ENCODE measurements around the gene CMBL. TPM values are rescaled to one million over a fixed set of nuclear protein-coding genes. Genes with fewer than 3 reads are reported as not detected.
A peak's percentile ranks its signal among the peaks of the same experiment; 100 is the strongest.

CMBL gene
- total and polyA plus RNA-seq, 8 donors: 6.2 to 20.3 (median 11.6) TPM

GRCh38 chr5:10337107-10337506 is 29.4 kb upstream of the CMBL start:
- Histone ChIP-seq H3K27ac (no peak overlapping the region), H3K9me3 (no peaks in the 10 kb centered on the region), H3K27me3 (no peaks in the 10 kb centered on the region), H3K36me3 (no peaks in the 10 kb centered on the region), H3K4me3 (no peak overlapping the region), H3K4me1 (peaks cover 0 to 14% (median under 1%) of the 10 kb centered on the region in 3 donors)
- intact Hi-C loops (cut with DNase I): no loop called here
- no peak for DNase-seq
- TF ChIP-seq CTCF (IDR thresholded peaks at IDR 0.05): no peak
- ATAC-seq: no peak
- WGBS, 2 donors: 81 to 83% methylated on average over 4 of the region's 4 CpGs
- no peak for FAIRE-seq

GRCh38 chr5:10335711-10336470 is 28.2 kb upstream of the CMBL start:
- Histone ChIP-seq H3K27ac (no peak overlapping the region), H3K9me3 (no peaks in the 10 kb centered on the region), H3K27me3 (no peaks in the 10 kb centered on the region), H3K4me3 (no peak overlapping the region), H3K4me1 (peaks cover 0 to 23% (median 13%) of the 10 kb centered on the region in 3 donors), H3K36me3 (no peaks in the 10 kb centered on the region)
- intact Hi-C loops (cut with DNase I): no loop called here
- TF ChIP-seq CTCF (IDR thresholded peaks at IDR 0.05): no peak
- ATAC-seq (no peak), DNase-seq (peak in 1 of 6 donors; percentile 13), FAIRE-seq (no peak)
- WGBS, 2 donors: 94 to 98% methylated on average over 14 of the region's 14 CpGs

GRCh38 chr5:10334831-10335230 is 27.1 kb upstream of the CMBL start:
- H3K27me3 ChIP-seq: no peaks in the 10 kb centered on the region
- TF ChIP-seq CTCF (IDR thresholded peaks at IDR 0.05): no peak
- H3K36me3 ChIP-seq: no peaks in the 10 kb centered on the region
- H3K4me3 ChIP-seq: no peak overlapping the region
- H3K27ac ChIP-seq: no peak overlapping the region
- intact Hi-C loops (cut with DNase I): no loop called here
- FAIRE-seq: no peak
- peaks cover 5 to 32% (median 19%) of the 10 kb centered on the region in 3 donors for H3K4me1 ChIP-seq
- no peak for DNase-seq
- 89 to 94% methylated on average over 5 of the region's 5 CpGs for WGBS, 2 donors
- ATAC-seq: no peak
- no peaks in the 10 kb centered on the region for H3K9me3 ChIP-seq

GRCh38 chr5:10333154-10334006 is 25.7 kb upstream of the CMBL start:
- peak overlapping the region; percentile 7 to 74 (median 58) for H3K27ac ChIP-seq
- intact Hi-C loops (cut with DNase I): no loop called here
- peaks cover 5 to 32% (median 19%) of the 10 kb centered on the region in 3 donors for H3K4me1 ChIP-seq
- ATAC-seq: peak; percentile 71 to 82 (median 80)
- no peaks in the 10 kb centered on the region for H3K9me3 ChIP-seq
- peak overlapping the region; percentile 37 to 75 (median 42) for H3K4me3 ChIP-seq
- no peak for FAIRE-seq
- DNase-seq: peak; percentile 34 to 85 (median 56)
- peak in 1 of 4 donors; percentile 14 for TF ChIP-seq CTCF (IDR thresholded peaks at IDR 0.05)
- 4 to 7% methylated on average over 73 to 81 of the region's 81 CpGs for WGBS, 2 donors
- no peaks in the 10 kb centered on the region for H3K27me3 ChIP-seq
- H3K36me3 ChIP-seq: no peaks in the 10 kb centered on the region

Data from pancreas (tissue), 10 donors.